ENCODE measurements around the gene MROH7.

MROH7 gene

DNA sequence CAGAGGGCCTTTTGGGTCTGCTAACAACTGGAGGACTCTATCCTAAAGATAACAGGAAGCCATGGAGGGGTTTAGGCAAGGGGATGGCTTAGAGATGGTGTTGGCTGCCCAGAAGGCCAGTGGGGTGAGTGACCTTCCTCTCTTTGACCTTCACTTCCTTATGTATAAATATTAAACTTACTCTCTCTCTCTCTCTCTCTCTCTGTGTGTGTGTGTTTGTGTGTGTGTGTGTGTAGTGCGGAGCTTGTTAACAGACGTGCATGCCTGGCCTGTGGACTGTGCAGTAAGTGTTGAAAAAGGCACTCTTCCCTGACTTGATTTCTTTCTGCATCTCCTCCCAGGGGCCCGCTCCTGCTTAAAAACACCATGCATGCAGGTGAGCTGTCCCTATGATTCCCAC is 10.0 kb downstream of the MROH7 start:
- DNase-seq (ENCODE audit: low read depth in 3 of 3), result no peak

DNA sequence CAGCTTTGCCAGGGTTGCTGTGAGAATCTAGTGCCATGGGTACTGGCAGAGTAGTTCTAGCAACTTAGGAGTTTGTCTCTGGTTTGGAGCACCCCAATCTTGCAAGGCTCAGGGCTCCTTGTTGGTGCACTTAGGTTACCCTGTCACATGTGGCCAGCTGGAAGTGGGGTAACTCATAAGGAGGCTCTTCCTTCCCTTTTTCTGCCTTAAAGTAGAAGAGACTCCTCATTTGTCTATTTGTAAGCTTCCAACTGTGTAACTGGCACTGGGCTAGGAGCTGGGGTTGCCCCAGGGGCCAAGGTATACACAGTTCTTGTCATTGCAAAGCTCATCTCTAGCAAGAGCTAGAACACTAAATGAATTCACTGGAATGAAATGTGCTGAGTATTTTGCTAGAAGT is 10.6 kb downstream of the MROH7 start:
- no peak for DNase-seq (ENCODE audit: low read depth in 3 of 3)

DNA sequence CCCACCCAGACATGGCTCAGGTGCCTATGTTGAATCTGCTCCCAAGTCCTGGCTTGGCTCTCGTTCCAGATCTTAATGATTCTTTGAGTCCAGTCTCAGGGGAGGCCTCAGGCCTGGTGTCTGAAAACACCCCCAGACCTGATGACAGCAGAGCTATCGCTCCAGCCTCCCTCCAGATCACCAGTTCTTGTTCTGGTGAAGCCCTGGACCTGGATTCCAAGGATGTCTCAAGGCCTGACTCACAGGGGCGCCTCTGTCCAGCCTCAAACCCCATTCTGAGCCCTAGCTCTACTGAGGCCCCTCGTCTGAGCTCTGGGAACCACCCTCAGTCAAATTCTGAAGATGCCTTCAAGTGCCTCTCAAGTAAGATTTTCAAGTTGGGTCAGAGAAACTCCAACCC is 11.4 kb downstream of the MROH7 start:
- no peak for DNase-seq (ENCODE audit: low read depth in 3 of 3)

DNA sequence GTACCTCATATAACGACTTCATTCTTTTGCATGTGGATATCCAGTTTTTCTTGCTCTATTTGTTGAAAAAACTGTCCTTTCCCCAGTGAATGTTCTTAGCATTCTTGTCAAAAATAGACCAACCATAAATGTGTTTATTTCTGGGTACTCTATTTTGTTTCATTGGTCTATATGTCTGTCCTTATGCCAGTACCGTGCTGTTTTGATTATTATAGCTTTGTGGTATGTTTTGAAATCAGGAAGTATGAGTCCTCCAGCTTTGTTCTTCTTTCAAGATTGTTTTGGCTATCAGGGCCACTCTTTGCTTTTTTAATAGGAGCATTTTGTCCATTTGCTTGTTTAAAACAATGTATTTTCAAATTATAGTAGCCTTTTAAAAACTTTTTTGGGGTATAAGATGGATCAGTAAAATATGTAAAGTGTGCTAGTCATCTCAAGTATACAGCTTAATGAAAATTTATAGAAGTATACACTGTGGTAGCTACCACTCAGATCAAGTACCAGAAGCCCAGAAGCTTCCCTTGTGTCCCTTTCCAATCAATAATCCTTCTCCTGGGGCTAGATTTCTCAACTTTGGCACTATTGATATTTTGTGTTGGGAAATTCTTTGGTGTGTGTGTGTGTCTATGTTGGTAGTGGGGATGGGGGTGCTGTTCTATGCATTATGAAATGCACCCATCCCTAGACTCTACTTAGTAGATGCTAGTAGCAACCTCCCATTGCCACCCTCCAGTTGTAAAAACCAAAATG is 16.8 kb downstream of the MROH7 start:
- DNase-seq (ENCODE audit: low read depth in 3 of 3), result no peak

DNA sequence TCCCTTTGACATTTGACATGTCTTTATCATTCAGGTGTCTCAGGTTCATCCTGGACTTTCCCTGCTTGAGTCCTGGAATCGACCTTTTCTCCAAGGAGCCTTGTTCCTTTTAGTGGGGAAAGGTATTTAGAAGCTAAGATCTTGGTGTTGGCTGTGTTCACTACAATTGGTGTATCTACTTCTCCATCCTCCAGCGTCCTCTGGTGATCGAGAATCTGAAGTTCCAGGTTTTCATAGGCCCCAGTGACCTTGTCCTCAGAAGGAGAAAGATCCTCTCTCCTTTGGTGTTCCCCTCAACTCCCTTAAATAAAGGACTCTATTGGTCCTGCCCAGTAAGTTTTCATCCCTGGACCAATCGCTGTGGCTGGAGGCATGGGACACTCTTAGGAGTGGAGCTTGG is 22.1 kb downstream of the MROH7 start:
- no peak for DNase-seq (ENCODE audit: low read depth in 3 of 3)

DNA sequence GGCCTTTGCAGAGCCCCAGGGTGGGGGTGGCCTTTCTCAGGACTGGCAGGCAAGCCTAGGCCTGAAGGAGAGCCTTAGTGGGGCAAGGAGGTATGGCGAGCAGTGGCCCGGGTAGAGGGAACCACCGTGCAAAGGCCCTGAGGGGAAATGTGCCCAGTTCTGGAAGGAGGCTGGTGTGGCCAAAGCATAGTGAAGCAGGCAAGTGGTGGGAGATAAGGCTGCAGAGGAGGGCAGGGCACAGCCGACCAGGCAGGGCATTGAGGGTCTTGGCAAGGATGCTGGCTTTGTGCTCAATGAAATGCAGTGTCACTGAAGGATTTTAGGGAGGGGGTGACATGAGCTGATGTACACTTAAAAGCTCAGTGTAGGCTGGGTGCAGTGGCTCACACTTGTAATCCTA is 22.8 kb downstream of the MROH7 start:
- no peak for DNase-seq (ENCODE audit: low read depth in 3 of 3)

DNA sequence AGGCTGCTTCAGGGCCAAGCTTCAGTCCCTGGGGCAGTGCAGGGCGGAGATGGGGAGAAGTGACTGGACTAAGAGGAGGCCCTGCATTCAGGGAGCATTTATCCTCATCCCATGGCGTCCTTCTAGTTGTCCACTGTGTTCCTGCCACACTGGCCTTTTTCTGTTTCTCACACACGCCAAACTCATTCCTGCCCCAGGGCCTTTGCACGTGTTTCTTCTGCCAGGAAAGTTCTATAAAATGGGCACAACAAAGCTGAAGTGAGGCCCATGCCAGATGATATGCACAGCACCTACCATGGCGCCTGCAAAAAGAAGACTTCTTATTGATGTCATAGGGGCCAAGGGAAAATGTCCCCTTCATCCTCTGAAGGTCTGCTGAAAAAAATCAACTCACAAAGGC is 24.3 kb downstream of the MROH7 start:
- no peak for DNase-seq (ENCODE audit: low read depth in 3 of 3)

DNA sequence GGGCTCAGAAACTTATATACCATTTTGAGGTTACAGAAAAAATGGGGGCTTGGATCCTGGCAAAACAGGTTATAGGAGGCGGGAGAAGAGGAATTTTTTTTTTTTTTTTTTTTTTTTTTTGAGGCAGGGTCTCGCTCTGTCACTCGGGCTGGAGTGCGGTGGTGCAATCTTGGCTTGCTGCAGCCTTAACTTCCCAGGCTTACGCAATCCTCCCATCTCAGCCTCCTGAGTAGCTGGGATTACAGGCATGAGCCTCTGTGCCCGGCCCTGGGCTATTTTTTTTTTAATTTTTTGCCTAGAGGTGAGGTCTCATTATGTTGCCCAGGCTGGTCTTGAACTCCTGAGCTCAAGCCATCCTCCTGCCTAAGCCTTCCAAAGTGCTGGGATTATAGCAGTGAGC is 24.7 kb downstream of the MROH7 start:
- no peak for DNase-seq (ENCODE audit: low read depth in 3 of 3)

DNA sequence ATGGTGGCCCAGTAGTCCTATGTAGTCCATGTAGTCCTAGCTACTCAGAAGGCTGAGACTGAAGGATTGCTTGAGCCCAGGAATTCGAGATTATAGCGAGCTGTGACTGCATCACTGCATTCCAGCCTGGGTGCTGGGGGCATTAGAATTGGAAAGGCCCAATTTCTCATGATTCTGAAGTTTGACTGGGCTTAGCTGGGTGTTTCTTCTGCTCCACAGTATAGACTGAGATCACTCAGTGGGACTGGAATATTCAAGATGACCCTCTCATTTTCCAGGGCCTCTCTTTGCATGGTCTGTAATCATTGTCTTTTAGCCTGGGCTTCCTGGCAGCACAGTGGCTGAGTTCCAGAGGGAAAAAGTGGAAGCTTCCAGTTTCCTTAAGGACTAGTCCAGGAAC is 26.2 kb downstream of the MROH7 start:
- no peak for DNase-seq (ENCODE audit: low read depth in 3 of 3)

DNA sequence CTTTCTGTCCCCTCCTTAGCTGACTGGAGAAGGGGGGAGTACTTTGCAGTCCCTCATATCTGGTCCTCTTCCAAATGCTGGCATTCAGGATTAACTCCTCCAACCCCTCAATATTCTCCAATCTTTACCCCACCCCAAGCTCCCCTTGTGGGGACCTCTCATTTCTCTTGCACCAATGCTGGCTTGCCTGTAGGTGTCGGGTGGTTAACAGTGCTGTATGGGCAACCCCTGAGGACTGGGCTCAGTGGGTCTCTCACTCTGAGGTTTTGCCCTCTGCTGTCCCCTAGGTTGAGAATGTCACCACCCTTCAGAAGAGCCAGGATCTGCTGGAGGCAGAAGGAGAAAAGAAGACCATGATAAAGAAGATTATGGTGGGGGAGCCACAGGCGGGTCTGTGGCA is 27.0 kb downstream of the MROH7 start:
- DNase-seq (ENCODE audit: low read depth in 3 of 3), result no peak

DNA sequence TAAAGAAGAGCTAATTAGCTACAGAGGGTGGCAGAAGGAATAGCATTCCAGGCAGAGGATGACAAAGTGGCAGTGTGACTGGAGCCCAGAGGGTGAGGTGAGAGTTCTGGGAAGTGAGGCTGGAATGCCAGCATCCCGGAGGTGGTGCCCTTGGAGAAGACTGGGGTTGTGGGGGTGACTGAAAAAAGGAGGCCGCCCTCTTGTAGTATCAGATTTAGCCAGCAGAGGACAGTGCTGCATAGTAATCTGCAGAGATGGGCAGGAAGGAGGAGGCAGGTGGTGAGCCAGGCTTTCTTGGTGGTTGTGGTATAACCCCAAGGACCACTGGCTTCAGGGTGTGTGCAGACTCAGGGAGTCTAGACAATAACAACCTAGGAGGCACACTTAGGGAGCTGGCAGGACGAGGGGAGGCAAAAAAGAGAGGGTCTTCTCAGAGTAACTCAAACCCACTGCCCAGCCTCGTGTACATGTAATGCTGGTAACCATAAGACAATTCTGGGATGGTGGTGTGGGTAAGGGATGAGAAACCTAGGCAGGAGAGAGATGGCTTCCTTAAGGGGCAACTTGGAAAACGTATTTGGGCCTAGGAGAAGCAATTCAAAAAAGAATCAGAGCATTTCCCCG is 30.5 kb downstream of the MROH7 start:
- DNase-seq (ENCODE audit: low read depth in 3 of 3), result peak; percentile 31 to 64 (median 61)

DNA sequence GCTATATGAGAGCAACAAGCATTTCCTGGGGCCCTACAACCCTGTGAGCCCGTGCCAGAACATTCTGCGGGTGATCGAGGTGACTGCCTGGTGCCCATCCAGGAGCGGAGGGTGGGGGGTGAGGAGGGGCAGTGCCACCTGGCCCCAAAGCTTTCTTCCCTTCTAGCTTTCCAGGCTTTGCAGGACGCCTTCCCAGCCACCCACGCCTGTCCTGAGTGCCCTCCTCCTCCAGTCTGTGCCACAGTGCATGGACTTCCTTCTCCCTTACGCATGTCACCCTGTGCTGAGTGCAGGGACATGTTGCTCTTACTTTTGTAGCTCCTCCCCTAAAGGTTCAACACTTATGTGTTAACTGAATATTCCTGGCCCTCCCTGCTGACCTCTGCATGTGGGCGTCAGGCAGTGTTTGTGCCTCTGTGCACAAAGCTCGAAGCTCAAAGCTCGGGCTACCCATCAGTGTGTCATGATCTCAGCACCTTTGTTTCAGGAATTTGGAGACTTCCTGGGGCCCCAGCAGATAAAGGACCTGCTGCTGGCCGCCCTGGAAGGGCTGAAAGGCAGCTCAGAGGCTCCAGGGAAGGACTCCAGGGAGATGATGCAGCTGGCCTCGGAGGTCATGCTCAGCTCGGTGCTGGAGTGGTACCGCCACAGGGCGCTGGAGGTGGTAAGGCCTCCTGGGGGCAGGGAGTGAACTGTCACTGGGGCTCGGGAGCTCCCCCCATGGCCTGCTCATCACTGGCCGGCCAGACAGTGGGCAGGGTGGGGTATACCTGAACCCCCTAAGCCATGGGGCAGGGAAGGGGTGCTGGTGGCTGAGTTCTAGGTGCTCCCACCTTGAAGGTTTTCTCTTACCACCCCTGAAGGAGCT is 37.4 kb downstream of the MROH7 start:
- no peak for DNase-seq (ENCODE audit: low read depth in 3 of 3)

DNA sequence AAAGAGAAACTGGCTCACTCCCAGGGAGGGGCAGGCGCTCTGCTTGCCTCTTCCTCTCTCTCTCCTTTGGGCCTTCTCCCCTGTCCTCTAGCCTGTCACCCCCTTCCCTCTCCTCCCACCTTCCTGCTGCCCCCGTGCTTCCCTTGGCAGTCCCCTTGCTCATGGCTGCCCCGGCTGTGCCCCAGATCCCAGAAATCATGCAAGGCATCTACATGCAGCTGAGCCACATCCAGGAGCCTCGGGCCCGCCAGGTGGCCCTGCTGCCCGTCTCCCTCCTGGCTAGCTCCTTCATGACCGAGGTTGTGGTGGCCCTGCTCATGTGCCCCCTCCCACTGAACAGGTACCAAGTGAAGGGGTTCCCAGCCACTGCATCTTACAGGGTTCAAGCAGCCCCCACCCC is 38.1 kb downstream of the MROH7 start:
- no peak for DNase-seq (ENCODE audit: low read depth in 3 of 3)

DNA sequence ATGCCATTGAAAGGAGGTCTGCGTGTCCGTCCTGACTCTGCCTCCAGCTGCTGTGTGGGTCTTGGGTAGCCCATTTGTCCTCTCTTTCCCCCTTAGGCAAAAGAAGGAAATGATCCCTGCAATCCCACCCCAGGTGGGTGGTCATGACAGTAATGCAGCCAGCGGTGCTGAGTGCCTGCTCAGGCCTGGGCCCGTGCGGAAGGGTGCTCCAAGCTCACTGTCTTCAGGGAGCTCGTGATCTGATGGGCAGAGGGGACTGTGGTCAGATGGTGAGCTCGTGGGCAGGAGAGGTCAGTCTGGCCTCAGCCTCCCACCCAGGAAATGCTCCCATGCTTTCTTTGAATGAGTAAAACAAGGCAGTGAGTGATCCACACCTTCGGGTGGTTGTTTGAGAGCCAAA is 38.8 kb downstream of the MROH7 start:
- DNase-seq (ENCODE audit: low read depth in 3 of 3), result no peak

DNA sequence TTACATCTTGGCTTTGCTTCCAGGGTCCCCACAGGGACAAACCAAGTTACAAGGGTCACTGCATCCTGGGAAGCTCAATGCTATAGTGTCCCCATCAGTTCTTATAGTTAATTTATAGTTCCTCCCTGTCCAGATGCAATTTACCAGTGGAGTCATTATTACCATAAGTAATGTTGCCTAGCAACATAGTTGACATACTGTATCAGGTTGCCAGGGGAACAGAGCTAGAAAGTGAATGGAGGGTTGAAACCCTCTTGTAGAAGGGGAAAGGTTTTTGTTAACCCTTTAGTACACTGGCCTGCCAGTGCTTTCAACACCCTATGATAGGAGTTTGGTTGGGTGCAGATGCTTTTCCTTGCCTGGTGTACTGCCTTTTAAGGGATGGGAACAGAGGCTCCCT is 39.8 kb downstream of the MROH7 start:
- no peak for DNase-seq (ENCODE audit: low read depth in 3 of 3)

DNA sequence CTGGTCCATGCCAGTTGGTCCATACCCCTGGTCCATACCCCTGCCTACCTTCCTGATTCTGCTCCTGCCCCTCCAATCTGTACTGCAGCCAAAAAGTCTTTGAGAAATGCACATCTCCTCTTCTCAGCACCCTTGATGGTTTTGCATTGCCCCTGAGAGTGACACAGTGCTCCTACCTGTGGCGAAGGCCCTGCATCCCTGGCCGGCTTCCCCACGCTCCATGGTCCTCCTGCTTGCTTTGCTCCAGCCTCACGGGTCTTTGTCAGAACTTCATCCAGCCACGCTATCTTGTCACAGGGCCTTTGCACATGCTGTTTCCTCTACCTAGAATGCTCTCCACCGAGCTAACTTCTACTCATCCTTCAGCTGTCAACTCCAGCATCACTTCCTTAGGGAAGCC is 41.9 kb downstream of the MROH7 start:
- DNase-seq (ENCODE audit: low read depth in 3 of 3), result no peak

DNA sequence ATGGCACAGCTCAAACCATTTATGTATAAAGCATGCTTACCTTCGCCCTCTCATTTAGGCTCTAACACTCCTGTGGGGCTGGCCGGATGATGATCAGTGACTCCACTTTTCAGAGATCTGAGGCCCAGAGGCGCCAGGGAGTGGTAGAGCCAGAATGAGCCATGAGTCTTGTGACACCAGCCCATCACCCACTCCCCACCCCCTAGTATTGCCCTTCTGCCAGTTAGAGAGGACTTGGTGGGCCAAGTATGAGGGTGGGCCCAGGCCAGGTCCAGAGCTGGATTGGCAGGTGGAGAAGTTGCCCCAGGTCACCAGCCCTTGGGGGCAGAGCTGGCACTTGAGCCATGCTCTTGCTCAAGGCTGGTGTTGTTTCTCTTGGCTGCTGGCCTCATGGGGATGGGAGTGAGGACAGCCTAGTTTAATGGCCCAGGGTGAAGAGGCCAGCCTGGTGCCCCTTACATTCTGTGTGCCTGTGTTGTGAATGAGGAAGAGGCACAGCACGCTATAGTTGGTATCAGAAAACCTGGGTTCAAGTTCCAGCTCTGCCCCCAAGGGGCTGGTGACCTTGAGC is 43.8 kb downstream of the MROH7 start:
- no peak for DNase-seq (ENCODE audit: low read depth in 3 of 3)

DNA sequence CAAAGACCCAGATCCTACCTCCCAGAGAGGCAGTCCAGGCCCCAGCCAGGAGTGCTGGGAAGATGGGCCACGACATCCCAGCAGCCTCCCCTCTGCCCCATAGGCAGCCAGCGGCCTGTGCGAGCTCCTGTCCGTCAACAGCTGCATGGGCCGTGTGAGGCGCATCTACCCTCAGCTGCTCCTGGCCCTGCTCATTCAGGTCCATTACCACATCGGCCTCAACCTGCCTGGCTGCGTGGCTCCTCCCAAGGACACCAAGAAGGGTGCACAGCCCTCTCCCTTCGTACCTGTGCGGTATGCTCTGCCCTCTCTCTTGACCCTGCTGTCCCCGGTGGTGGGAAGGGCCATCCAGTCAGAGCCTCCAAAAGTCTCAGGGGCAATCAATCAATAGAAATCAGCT is 44.6 kb downstream of the MROH7 start:
- no peak for DNase-seq (ENCODE audit: low read depth in 3 of 3)

DNA sequence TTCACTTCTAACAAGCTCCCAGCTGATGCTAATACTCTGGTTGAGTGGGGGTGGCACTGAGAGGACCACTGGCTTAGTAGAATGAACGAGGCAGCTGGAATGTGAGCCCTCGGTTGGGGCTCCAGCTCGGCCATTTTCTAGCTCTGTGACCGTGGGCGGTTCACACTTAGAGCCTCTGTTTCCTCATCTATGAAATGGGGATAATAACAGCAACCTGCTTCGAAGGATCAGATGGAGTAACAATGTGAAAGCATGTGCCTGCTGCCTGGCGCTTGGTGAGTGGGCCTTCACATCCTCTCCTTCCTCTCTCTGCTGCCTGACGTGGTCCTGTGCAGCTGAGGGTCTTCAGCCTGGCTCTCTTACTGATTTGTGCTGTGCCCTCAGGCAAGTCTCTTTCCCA is 53.2 kb downstream of the MROH7 start:
- DNase-seq (ENCODE audit: low read depth in 3 of 3), result no peak

DNA sequence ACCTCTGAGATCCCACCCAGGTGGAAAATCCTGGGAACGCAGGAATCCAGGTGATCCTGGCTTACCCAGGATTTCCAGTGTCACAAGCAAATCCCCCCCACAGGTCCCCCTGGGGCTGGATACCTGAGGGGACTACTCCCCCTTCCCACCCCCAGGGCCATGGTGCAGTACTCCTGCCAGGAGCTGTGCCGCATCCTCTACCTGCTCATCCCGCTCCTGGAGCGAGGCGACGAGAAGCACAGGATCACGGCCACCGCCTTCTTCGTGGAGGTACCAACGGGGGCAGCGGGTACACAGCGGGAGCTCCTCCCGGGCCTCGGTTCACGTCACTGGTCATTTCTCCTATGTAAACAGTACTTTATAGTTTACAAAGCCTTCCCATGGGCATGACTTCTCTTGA is 53.6 kb downstream of the MROH7 start:
- no peak for DNase-seq (ENCODE audit: low read depth in 3 of 3)

DNA sequence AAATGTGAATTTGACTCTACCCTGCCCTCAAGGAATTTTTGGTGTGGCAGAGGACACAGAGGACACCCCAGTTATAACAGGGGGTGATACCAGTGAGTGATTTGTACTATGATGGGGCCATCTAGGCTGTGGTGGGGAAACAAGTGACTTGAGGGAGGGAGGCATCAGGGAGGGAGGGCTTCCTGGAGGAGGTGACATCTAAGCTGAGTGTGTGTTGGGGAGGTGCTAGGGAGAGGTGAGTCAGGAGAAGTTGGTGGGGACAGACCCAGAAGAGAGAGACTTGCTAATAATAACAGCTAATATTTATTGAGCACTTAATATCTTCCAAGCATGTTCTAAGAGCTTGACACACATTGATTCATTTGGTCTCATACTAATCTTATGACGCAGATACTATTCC is 54.2 kb downstream of the MROH7 start:
- no peak for DNase-seq (ENCODE audit: low read depth in 3 of 3)

DNA sequence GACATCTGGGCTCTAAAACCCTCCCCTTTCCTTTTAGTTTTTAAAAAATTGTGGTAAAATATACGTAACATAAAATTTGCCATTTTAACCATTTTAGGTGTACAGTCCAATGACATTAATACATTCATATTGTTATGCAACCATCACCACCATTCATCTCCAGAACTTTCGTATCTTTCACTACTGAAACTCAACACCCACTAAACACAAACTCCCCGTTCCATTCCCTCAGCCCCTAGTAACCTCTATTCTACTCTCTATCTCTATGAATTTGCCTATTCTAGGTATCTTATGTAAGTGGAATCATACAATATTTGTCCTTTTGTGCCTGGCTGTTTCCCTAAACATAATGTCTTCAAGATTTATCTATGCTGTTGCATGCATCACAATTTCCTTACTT is 54.7 kb downstream of the MROH7 start:
- DNase-seq (ENCODE audit: low read depth in 3 of 3), result no peak

DNA sequence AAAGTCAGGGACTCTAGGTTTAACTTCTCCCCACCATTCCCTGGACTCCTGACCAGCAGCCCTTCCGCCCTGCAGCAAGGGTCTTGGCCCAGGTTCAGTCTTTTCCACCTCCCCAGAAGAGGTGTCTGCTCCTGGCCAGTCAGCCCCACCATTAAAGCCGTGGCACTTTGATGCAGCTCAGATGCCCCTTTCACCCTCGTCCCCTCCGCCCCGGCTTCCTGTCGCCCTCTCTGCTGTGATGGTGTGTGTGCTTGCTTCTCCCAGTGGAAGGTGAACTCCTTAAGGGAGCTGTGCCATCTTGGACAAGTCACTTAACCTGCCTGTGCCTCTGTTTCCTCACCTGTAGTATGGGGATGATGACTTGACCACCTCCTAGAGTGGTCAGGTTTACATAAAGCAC is 56.3 kb downstream of the MROH7 start:
- no peak for DNase-seq (ENCODE audit: low read depth in 3 of 3)
